Glomerular endothelial cell (primary cell): ENCODE results near the gene WDR37. TPM values are rescaled to one million over a fixed set of nuclear protein-coding genes. Genes with fewer than 3 reads are reported as not detected.
"Not testable (repeated sequence)": the region's sequence is repeated elsewhere in the genome, so short reads cannot be mapped to it uniquely, and the experiment has no call there.

Source experiments
- DNase-seq: peaks from one replicate; pipeline ENCODE4 v3.0.0-alpha.2; 2011; ENCODE audit warnings: low read depth, low spot score; ENCODE audit errors: extremely low read depth
- total RNA-seq: library from RNA; depleted of rRNA; stranded (reverse); fragments of >200 nt; gene quantifications from 2 replicates; pipeline ENCODE4 v1.2.3, GENCODE V29; 2015

The WDR37 gene, protein sequence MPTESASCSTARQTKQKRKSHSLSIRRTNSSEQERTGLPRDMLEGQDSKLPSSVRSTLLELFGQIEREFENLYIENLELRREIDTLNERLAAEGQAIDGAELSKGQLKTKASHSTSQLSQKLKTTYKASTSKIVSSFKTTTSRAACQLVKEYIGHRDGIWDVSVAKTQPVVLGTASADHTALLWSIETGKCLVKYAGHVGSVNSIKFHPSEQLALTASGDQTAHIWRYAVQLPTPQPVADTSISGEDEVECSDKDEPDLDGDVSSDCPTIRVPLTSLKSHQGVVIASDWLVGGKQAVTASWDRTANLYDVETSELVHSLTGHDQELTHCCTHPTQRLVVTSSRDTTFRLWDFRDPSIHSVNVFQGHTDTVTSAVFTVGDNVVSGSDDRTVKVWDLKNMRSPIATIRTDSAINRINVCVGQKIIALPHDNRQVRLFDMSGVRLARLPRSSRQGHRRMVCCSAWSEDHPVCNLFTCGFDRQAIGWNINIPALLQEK
- total RNA-seq, result 12.5 and 18.6 TPM in 2 replicates

DNA sequence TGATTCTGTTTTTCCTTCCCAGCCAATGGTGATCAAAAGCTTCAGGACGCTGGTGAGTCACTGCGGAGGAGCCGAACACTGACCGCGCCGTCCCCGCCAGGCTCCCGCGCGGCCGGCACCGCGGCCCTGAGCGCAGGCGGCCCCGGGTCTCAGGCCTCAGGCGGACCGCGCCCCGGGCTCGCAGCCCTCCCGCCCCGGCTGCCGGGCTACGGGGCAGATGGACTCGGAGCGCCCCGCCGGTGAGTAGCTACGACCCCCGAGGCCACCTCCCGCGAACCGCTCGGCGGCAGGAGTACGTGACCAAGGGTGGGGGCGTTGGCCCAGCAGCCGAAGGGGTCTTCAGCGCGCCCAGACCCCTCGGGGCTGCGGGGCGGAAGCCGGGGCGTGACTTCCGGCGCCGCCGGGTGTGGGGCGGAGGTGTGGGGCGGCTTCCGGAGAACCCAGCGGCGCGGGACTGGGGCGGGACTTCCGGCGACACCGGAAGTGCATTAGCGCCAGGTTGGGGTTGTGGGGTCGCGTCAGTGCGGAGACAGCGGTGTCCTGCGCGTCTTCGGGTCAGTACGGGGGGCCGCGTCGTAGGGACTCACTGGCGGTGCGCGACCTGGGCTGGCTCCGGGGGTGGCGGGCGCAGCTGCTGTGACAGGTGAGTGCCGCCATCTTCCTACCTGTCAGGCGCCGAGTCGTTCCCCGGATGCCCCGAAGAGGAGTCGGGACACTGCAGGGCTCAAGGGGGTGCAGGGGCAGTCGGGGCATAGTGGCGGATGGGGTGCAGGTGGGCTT is at the start of gene WDR37:
WDR37 (plus strand) TSS at position 60 of the 780 bp plus-strand sequence. CDS start 15,771 bp downstream, outside the sequence.
- DNase-seq, result no peak

DNA sequence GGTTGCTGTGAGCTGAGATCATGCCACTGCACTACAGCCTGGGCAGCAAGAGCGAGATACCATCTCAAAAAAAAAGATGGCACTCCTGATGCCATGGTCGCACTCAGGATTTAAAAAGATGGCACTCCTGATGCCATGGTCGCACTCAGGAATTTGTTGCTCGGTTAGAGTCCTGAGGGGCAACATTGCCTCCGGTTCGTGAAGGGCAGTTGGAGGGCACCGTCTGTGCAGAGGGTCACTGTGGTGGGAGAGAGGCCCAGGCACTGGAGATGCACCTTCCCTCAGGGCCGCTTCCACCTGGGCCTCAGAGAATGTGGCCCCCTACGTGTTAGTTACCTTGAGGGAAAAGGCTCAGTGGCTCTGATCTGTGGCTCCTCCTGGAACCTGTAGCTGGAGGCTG is 49.6 kb upstream of the WDR37 start:
- no peak for DNase-seq

DNA sequence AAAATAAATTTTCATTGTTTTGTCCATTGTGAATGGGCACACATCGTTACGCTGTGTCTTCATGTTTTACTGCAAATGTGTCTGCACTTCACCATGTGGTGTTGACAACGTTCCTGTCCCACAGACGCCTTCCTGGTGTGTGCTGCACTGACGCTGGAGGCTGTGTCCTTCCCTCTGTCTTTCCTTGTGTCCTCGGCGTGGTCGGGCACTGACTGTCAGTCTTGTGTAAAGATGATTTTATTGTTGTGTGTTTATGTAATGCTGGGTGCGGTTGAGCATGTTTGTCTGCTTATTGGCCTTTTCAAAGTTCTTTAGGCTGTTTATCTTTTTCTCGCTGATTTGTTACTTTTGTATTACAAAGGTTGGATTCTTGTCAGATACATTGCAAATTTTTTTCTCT is 48.6 kb upstream of the WDR37 start:
- DNase-seq, result no peak

DNA sequence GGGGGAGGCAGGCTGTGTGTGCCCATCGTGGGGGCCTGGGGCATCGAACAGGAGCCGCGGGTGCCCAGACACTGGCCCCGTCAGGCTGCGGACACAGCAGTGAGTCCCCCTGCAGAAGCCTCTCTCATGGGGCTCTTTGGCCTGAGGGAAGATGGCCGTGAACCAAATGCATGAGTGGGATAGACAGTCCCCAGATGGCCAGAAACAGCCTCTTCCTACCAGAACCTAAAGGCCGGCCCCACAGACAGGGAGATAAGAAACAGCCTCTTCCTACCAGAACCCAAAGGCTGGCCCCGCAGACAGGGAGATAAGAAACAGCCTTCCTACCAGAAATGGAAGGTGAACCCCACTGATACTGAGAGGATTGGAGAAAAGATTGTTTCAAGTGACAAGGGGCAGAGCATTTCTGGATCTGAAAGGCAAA is 47.1 kb upstream of the WDR37 start:
- DNase-seq, result no peak

DNA sequence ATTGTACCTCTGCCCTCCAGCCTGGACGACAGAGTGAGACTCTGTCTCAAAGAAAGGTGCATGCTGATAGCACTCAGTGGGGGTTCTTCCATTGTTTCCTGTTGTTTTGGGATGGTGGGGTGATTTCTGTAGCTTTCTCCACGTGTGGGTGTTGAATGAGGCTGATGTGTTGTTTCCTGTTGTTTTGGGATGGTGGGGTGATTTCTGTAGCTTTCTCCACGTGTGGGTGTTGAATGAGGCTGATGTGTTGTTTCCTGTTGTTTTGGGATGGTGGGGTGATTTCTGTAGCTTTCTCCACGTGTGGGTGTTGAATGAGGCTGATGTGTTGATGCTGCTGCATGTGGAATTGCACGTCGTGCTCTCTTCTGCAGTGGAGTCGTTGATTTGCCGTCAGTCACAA is 46.2 kb upstream of the WDR37 start:
- not testable (repeated sequence) for DNase-seq

DNA sequence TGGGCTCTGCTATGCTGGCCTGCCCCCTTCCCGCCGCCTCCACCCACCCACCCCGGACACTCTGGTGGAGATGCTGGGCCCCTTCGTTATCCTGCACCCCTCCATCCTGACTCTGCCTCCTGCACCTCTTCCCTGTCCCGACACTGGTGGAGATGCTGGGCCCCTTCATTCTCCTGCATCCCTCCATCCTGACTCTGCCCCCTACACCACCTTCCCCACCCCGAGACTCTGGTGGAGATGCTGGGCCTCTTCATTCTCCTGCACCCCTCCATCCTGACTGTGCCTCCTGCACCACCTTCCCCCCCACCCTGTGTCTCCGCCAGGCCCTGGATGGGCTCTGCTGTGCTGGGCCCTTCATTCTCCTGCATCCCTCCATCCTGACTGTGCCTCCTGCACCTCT is 45.5 kb upstream of the WDR37 start:
- no peak for DNase-seq

DNA sequence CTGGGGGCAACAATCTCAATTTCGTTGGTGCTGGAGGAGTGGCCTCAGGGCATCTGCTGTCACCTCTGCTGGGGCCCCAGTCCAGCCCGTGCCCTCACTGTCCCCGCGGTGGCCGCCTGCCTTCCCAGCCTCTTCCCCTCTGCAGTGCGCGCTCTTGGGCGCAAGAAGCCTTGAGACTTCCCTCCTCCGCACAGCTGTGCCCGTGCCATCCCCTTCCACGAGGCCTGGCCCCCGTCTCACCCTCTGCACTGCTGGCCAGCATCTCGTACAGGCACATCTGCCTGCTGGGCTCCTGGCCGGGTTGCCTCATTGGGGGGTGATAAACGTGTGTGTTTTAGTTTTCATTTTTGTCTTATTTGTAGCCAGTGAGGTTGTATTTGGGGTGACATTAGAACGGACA is 44.5 kb upstream of the WDR37 start:
- no peak for DNase-seq

DNA sequence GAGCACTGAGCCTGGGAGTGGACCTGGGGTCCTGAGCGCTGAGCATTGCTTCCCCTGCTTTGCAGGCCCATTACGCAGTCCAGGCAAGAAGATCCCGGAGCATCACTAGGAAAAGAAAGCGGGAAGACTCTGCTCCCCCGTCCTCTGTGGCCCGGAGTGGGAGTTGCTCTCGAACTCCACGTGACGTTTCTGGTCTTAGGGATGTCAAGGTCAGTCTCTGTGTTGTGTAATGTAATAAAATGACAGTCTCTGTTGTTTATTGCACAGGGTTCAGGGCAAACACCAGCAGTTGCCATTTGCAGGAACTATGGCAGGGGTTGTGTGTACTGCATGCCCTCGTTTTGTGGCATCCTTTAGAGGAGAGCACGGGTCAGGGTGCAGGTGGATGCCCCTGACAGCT is 40.5 kb upstream of the WDR37 start:
- DNase-seq, result no peak

DNA sequence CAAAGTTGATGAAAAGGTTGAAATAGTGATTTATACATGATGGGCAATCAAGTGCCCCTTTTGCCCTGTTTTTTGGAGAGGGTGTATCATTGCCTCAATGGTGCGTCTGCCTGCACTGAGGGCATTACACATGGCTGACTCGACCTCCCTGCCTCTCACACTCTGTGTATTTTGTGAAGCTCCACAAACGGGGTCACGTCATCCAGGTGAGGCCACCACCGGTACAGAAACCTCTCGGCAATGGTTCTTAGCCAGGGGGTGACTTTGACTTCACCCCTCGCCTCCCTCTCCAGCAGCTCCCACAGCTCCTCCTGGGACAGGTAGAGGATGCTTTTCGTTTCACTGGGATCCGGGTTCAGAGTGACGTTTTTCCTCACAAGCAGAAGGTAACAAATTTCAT is 36.8 kb upstream of the WDR37 start:
- no peak for DNase-seq

DNA sequence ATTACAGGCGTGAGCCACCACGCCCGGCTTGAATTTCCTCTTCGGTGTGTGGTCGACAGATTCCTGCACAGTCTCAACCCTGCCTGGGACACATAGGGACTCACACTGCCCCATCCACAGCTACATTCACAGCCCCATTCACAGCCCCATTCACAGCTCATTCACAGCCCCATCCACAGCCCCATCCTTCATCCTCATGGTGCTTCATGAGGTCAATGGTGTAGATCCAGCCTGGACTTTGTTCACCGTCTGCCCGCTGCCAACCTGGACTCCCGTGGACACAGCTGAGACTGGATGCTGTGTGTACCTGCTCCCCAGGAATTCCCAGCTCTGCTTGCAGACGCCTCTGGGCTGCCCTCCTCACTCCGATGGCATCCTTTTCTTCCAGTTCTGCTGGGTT is 35.7 kb upstream of the WDR37 start:
- no peak for DNase-seq

DNA sequence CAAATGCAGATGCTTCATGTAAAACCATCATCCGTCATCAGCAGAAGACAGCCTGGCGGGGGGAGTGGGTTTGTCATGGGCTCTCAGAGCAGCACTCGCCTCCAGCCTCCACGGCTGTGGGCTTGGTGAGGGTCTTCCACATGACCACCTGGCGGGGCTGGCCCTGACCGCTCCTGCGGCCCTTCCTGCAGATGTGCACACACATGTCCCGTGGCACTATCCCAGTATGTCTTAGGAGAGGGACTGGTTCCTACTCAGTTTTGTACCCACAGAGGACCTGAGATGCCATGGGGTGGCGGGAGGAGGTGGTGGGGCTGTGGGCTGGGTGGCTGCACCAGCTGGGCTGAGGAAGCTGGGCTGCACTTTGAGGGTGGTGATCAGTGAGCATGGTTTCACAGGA is 35.2 kb upstream of the WDR37 start:
- no peak for DNase-seq

DNA sequence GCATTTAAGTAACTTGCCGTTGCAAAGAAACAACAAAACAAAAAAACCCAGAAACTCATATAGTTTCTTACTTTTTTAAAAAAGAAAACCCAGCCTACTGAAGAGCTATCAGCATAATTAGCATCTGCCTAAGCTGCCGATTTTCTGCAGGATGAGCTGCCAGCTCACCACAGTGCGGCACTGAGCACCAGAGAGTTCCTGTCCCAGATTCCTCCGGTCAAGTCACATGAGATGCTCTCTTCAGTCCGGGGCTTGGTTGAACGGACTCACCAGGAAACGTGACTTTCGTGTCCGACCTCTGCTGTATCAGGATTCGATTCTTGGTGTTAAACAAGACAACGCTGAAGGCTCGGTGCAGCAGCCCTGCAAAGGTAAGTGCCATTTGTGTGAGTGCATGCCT is 33.8 kb upstream of the WDR37 start:
- DNase-seq, result no peak

DNA sequence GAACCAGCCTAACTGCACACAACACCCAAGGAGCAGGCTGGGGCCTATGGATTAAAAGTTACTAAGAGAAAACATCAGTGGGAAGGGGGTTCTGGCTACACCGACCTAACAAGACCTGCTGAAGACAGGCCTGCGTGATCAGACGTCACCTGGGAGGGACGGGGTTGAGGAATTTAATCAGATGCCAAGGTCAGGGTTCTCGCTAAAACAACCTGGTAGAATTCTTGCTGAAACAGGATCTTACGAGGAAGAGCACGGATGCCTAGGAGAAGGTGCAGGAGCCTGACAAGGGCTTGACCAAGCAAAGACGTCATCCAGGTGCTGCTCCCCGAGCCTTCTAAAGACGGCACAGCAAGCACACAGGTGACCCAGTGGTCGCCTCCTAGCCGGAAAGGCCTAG is 32.1 kb upstream of the WDR37 start:
- no peak for DNase-seq

DNA sequence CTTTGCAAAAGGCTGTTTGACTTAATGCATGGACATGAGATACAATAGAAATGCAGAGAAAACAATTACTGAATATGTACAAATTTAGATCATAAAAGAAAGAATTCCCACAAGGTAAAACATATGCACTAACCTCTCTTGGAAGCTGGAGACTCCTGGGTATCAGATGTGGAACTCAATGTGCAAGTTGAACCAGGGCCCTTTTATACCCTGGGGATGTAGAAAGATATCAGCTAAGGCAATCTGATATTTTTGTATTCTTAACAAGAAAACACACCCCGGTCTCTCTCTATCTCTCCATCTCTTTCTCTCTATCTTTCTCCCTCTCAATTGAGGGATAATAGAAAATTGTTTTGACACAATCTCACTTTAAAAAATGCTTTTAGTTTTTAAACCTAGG is 30.5 kb upstream of the WDR37 start, which contains the start of gene IDI2:
IDI2 (minus strand) TSS at position 177 of the 400 bp plus-strand sequence. CDS start 1,136 bp downstream, outside the sequence.
- no peak for DNase-seq

DNA sequence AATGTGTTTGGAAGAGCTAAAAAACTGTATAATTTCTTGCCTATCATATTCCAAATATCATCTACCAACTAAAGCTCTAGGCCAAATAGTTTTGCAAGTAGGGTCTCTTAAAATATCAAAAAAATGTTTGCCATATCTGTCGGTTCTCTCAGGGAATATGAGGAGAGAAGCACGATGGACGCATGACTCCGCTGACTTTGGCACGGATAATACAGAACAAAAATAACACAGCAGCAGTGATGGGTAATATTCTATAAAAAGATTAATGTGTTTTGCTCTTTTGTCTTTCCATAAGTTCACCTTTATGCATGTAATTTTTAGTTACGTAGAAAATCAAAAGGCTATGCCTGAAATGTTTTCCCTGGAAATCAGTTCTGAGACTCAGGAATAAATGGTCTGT is 29.6 kb upstream of the WDR37 start:
- no peak for DNase-seq

DNA sequence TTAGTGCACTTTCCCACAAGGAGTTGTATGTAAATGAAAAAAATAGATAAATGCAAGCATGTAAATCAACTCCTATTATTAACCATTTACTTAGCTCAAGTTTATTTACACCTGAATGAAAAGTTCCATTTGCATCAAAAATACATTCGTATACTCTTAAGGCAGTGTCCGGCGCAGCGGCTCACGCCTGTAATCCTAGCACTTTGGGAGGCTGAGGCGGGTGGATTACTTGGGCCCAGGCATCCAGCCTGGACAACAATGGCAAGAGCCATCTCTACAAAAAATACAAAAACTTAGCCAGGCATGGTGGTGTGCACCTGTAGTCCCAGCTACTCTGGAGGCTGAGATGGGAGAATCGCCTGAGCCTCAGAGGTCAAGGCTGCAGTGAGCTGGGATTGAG is 26.3 kb upstream of the WDR37 start:
- no peak for DNase-seq

DNA sequence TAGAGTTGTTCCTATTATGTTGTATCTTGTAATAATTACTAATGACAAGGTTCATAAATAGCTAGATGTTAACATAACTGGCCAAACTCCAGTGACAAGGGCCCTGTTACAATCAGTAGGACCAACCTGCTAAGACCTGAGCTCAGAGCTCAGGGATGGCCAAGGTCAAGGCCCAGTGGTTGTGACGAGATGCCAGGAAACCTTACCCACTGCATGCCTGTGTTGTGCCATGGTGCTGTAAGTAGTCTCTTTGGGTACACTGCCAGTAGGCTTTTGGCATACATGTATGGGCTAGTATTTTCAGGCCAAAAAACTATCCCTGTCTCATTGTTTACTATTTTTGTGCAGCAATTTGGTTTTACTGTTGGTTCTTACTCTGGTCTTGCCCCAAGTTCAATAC is 22.6 kb upstream of the WDR37 start:
- no peak for DNase-seq

DNA sequence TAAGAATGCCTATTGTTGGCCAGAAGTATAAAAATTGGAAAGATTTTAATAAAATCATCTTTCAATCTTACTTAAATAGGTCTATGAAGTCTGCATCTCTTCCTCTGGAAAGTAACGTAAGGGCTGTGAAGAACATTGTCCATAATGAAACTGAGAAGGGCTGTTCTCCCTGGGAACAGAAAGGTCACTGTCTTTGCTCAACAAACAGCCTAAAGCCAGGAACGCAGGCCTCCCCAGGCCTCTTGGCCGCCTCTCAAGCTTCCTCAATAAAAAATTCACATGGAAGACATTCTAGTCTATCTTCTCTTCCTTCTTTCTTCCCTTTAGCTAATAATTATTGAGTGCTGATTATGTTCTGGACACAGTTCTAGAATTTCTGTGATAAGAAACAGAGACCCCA is 21.4 kb upstream of the WDR37 start:
- DNase-seq, result no peak

DNA sequence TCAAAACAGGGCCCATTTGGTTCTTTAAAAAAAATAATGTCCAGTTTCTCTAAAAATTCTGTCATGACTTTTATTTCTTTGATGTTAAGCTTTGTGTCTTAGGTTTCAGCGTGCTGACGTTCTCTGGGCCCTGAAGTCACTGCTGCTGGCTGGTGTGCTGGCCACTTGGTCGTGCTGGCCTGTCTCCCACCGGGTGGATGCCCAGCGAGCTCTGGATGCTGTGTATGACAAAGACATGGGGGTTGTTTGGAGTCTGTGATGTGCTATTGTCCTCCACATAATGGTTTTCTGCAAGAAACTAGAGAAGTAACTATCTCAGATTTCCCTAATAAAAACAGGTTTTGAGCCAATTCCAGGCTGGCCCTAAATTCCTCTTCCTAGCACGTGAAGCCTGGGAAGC is 21.0 kb upstream of the WDR37 start:
- DNase-seq, result no peak

DNA sequence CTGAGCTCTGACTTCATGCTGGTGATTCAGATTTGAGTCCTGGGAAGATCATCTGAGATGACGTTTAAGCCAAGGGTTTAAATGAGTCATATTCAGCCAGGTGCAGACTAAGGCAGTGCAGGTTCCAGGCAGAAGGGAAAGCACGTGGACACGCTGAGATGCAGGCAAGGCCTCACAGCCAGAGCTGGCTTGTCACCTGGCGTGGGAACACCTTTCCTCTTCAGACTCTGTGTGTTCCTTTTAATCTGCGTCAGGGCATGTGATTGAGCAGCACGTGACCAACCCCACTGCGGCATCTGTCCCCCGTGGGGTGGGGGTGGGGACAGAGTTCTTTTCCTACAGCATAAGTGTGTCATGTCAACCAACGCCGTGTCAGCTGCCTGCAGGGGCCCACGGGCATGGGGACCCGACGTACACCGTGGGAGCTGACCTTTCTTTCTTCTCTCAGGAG is 19.8 kb upstream of the WDR37 start:
- no peak for DNase-seq

DNA sequence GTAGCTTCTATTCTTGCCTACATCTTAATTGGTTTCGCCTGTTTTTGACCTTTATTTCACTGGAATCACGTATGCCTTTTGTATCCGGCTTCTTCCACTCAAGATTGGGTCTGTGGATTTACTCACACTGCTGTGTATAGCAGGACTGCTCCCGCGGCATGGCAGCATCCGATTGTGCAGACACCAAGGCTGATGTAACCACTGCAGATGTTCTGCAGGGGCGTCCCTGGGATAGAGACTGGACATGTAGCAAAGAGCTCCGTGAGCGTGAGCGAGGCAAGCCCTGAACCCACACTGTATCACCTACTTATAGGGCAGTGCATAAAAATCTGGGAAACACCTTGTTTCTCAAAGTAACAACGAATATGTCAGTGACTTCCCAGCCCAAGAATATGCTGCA is 19.1 kb upstream of the WDR37 start:
- DNase-seq, result no peak

DNA sequence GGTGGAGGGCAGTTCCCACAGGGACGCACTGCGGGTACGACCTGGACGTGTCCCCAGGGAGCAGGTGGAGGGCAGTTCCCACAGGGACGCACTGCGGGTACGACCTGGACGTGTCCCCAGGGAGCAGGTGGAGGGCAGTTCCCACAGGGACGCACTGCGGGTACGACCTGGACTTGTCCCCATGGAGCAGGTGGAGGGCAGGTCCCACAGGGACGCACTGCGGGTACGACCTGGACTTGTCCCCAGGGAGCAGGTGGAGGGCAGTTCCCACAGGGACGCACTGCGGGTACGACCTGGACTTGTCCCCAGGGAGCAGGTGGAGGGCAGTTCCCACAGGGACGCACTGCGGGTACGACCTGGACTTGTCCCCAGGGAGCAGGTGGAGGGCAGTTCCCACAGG is 17.4 kb upstream of the WDR37 start:
- DNase-seq, result not testable (repeated sequence)
